Ectodermal cell (in vitro differentiated cells): ENCODE measurements around the gene ITIH3.

Experiments used
- H3K27ac ChIP-seq: 2 replicates; pipeline ENCODE4 v1.7.0; 2013; ENCODE audit warnings: mild to moderate bottlenecking, low read depth, low read length; ENCODE audit not compliant: insufficient read depth, poor library complexity, severe bottlenecking
- H3K27me3 ChIP-seq: 2 replicates; pipeline ENCODE4 v1.7.0; 2013; ENCODE audit warnings: mild to moderate bottlenecking, low read length; ENCODE audit not compliant: insufficient read depth, control insufficient read depth, poor library complexity, severe bottlenecking
- H3K36me3 ChIP-seq: one replicate; pipeline ENCODE4 v1.7.0; 2013; ENCODE audit warnings: low read length; ENCODE audit not compliant: control insufficient read depth, insufficient read depth
- H3K4me1 ChIP-seq: one replicate; pipeline ENCODE4 v1.7.0; 2013; ENCODE audit warnings: low read length; ENCODE audit not compliant: control insufficient read depth, insufficient read depth
- H3K4me3 ChIP-seq: 2 replicates; pipeline ENCODE4 v1.7.0; 2013; ENCODE audit warnings: low read depth, low read length, control low read depth; ENCODE audit not compliant: insufficient read depth
- H3K9me3 ChIP-seq: 2 replicates; pipeline ENCODE4 v1.7.0; 2013; ENCODE audit warnings: mild to moderate bottlenecking, low read length, moderate library complexity; ENCODE audit not compliant: control insufficient read depth
- WGBS, 2 experiments: methylation state at CpG; one replicate each; pipeline ENCODE4 v1.1.7; 2013; ENCODE audit warnings: missing lambda C conversion rate in 2 of 2; 5-methylcytosine and 5-hydroxymethylcytosine counted together

Gene ITIH3

DNA sequence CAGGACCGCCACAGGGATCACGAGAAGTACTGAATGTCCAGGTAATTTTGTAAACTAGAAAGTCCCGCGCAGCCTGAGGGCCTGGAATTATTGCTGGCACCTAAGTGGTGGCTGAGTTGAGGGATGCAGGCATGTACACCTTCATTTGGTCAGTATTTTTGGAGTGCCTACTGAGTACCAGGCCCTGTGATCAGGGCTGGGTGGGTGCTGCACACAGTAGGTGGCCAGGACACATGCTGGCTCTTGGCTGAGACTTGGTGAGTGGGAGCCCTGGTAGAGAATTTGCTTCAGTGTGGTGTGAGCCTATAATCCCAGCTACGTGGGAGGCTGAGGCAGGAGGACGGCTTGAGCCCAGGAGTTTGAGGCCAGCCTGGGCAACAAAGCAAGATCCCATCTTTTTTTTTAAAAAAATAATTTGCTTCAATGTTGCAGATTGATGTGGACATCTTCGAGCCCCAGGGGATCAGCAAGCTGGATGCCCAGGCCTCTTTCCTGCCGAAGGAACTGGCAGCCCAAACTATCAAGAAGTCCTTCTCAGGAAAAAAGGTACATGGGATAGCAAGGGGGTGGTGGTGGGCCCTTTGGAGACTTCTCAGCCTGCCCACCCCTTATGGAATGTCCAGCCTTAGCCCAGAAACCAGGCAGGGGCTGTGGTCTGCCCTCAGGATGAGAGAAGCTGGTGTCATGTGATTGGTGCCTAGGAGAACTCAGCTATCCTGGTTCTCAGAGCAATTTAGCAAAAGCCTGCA is 14.6 kb upstream of the ITIH3 start:
- Histone ChIP-seq H3K36me3 (no peaks in the 10 kb centered on the region), H3K4me3 (no peak overlapping the region), H3K27me3 (no peaks in the 10 kb centered on the region), H3K9me3 (no peaks in the 10 kb centered on the region), H3K27ac (no peak overlapping the region), H3K4me1 (no peaks in the 10 kb centered on the region)
- 92 to 95% methylated on average over 8 of the region's 8 CpGs for WGBS, 2 experiments

DNA sequence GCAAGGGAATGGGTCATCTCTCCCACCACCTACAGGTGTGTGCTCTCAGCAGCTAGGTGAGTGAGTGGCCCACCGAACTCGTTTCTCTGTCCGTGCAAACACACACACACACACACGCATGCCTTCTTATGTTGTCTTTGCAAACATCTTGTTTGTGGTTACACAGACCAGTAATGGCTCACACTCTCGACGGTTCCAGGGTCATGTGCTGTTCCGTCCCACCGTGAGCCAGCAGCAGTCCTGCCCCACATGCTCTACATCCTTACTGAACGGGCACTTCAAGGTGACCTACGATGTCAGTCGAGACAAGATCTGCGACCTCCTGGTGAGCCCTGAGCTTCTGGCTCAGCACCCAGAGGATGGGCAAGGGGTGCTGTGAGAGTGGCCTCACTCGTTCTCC is 12.9 kb upstream of the ITIH3 start:
- Histone ChIP-seq H3K36me3 (no peaks in the 10 kb centered on the region), H3K27me3 (no peaks in the 10 kb centered on the region), H3K4me3 (no peak overlapping the region), H3K9me3 (no peaks in the 10 kb centered on the region), H3K27ac (no peak overlapping the region), H3K4me1 (no peaks in the 10 kb centered on the region)
- WGBS, 2 experiments, result 88 to 90% methylated on average over 13 of the region's 13 CpGs

DNA sequence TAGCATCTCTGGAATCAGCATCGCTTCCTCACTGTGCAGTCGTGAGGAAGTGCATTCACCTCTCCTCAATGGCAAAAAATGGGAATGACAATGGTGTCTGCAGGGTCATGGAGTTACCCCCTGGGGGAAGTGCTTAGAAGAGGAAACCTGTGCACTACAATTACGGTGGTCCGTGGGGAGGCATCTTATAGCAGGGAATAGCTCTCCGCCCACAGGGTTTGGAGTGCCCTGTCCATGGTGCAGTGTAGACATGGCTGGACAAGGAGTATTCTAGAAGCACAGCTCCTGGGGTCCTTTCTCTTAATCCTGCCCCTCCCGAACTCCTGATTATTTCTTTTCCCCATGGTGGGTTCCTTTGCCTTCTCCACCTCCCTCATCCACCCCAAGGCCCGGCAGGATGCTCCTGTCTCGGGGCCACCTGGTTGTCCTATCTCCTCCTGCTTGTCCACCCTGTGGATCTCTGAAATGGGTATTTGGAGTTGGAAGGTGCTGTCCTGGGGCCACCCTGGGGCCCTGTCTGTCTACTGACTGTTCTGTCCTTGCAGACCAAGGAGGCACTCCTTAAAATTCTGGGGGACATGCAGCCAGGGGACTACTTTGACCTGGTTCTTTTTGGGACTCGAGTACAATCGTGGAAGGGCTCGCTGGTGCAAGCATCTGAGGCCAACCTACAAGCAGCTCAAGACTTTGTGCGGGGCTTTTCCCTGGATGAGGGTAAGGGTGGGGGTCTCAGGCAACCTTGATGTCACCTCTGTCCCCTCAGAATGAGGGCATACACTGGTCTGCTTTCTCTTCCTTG is 12.0 kb upstream of the ITIH3 start:
- WGBS, 2 experiments, result 77 to 79% methylated on average over 12 of the region's 12 CpGs
- no peaks in the 10 kb centered on the region for H3K27me3 ChIP-seq
- H3K9me3 ChIP-seq, result no peaks in the 10 kb centered on the region
- H3K36me3 ChIP-seq, result no peaks in the 10 kb centered on the region
- no peak overlapping the region for H3K27ac ChIP-seq
- no peaks in the 10 kb centered on the region for H3K4me1 ChIP-seq
- H3K4me3 ChIP-seq, result no peak overlapping the region

DNA sequence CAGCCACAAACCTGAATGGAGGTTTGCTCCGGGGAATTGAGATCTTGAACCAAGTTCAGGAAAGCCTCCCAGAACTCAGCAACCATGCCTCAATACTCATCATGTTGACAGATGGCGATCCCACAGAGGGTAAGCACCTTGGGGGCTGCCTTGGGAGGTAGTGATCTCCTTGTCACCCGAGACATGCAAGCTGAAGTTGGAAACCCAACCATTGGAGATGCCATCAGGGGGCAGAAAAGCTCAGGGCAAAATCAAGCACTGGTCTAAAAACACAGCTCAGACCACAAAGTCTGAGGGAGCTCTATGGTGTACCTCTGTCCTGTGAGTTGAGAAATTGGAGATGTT is 11.4 kb upstream of the ITIH3 start:
- no peaks in the 10 kb centered on the region for H3K9me3 ChIP-seq
- H3K4me1 ChIP-seq, result no peaks in the 10 kb centered on the region
- no peak overlapping the region for H3K4me3 ChIP-seq
- no peak overlapping the region for H3K27ac ChIP-seq
- 94 to 95% methylated on average over 3 of the region's 3 CpGs for WGBS, 2 experiments
- H3K36me3 ChIP-seq, result no peaks in the 10 kb centered on the region
- no peaks in the 10 kb centered on the region for H3K27me3 ChIP-seq

DNA sequence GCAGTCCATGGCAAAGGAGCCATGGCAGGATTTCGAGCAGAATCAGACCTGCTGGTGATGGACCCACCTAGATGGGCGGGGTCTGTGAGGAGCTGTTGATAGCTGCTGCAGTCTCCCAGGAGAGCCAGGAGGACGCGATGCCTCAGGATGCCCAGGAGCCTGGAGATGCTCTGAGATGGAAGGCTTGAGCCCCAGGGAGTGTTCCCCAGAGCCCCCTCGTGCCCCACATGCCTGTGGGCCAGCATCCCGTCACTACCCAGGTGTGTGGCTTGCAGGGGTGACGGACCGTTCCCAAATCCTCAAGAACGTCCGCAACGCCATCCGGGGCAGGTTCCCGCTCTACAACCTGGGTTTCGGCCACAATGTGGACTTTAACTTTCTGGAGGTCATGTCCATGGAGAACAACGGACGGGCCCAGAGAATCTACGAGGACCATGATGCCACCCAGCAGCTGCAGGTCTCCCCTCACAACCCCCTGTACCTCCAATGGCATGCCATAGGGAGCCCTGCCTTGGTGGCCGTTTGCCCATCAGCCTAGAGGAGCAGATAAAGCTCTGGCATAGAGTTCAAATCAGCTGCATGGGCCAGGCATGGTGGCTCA is 10.5 kb upstream of the ITIH3 start:
- no peak overlapping the region for H3K27ac ChIP-seq
- no peaks in the 10 kb centered on the region for H3K4me1 ChIP-seq
- 91 to 94% methylated on average over 18 of the region's 18 CpGs for WGBS, 2 experiments
- no peaks in the 10 kb centered on the region for H3K27me3 ChIP-seq
- H3K4me3 ChIP-seq, result no peak overlapping the region
- no peaks in the 10 kb centered on the region for H3K36me3 ChIP-seq
- no peaks in the 10 kb centered on the region for H3K9me3 ChIP-seq

DNA sequence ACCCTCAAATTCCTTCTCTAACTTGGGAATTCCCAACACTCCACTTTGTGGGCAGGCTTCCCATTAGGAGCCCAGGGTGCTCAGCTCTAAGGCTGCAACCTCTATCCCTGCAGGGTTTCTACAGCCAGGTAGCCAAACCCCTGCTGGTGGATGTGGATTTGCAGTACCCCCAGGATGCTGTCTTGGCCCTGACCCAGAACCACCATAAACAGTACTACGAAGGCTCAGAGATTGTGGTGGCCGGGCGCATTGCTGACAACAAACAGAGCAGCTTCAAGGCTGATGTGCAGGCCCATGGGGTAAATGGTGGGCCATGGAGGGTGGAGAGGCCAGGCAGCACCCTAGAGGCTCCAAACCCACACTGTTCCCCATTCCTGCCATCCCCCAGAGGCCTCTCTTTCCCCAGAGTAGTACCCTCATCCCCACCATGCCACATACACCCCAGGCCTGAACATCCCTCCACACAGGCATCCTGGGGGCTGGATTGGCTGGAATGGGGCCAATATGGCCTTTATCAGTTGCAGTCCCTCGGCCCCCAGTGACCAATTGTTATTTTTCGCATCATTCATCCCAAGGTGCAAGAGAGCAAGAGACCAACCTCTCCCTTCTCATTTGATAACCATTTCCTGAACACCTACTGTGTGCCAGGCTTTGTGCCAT is 9.5 kb upstream of the ITIH3 start:
- H3K9me3 ChIP-seq, result no peaks in the 10 kb centered on the region
- H3K36me3 ChIP-seq, result no peaks in the 10 kb centered on the region
- no peak overlapping the region for H3K4me3 ChIP-seq
- WGBS, 2 experiments, result 93 to 96% methylated on average over 5 of the region's 5 CpGs
- H3K27me3 ChIP-seq, result no peaks in the 10 kb centered on the region
- H3K27ac ChIP-seq, result no peak overlapping the region
- no peaks in the 10 kb centered on the region for H3K4me1 ChIP-seq

DNA sequence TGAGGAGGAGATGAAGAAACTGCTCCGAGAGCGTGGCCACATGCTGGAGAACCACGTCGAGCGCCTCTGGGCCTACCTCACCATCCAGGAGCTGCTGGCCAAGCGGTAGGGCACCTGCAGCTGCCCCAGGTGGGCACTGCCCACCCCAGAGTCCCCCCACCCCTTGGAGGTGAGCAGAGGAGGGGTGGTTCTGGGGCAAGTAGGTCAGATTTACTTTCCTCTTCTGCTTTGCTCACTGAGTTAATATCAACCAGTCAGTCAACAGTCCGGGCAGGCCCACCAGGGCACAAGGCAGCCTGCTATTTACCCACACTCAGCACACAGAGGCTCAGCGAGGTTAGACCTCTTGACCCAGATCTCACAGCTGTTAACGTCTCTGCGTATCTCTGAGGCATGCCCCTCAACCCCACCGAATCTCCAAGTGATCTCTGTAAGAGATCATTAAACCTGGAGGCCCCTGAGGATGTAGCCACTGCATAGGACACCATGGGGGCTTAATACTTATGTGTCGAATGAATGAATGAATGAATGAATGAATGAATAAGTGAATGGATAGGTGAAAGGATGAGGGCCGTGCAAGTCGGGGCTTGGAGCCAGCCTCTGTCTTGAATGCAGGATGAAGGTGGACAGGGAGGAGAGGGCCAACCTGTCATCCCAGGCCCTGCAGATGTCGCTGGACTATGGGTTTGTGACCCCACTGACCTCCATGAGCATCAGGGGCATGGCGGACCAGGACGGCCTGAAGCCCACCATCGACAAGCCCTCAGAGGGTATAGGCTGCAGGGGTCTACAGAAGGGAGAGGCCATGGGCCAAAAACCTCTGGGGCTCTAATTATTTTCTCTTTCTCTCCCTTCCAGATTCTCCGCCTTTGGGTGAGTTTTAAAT is 8.0 kb upstream of the ITIH3 start:
- Histone ChIP-seq H3K9me3 (no peaks in the 10 kb centered on the region), H3K27me3 (no peaks in the 10 kb centered on the region), H3K36me3 (no peaks in the 10 kb centered on the region), H3K27ac (no peak overlapping the region), H3K4me1 (no peaks in the 10 kb centered on the region), H3K4me3 (no peak overlapping the region)
- 94% methylated on average over 19 of the region's 19 CpGs for WGBS, 2 experiments

DNA sequence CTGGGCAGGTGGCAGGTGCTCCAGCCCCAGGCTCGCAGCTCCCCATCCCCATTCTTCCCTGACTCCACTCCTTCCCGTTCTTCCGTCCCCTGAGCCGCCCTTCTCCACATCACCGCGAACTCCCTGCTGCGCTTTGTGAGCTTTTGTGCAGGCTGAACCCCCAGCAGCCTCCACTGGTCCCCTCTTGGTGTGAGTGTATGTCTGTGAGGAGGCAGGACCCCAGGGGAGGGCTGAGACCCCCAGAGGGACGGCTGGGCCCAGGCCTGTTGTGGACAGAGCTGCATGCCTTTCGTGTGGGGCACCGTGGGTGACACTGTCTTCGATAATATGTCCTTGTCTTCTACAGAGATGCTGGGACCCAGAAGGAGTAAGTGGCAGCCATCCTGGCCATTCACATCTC is 7.3 kb upstream of the ITIH3 start:
- H3K9me3 ChIP-seq, result no peaks in the 10 kb centered on the region
- no peak overlapping the region for H3K4me3 ChIP-seq
- no peak overlapping the region for H3K27ac ChIP-seq
- no peaks in the 10 kb centered on the region for H3K36me3 ChIP-seq
- H3K27me3 ChIP-seq, result no peaks in the 10 kb centered on the region
- 86 to 88% methylated on average over 11 of the region's 11 CpGs for WGBS, 2 experiments
- no peaks in the 10 kb centered on the region for H3K4me1 ChIP-seq

DNA sequence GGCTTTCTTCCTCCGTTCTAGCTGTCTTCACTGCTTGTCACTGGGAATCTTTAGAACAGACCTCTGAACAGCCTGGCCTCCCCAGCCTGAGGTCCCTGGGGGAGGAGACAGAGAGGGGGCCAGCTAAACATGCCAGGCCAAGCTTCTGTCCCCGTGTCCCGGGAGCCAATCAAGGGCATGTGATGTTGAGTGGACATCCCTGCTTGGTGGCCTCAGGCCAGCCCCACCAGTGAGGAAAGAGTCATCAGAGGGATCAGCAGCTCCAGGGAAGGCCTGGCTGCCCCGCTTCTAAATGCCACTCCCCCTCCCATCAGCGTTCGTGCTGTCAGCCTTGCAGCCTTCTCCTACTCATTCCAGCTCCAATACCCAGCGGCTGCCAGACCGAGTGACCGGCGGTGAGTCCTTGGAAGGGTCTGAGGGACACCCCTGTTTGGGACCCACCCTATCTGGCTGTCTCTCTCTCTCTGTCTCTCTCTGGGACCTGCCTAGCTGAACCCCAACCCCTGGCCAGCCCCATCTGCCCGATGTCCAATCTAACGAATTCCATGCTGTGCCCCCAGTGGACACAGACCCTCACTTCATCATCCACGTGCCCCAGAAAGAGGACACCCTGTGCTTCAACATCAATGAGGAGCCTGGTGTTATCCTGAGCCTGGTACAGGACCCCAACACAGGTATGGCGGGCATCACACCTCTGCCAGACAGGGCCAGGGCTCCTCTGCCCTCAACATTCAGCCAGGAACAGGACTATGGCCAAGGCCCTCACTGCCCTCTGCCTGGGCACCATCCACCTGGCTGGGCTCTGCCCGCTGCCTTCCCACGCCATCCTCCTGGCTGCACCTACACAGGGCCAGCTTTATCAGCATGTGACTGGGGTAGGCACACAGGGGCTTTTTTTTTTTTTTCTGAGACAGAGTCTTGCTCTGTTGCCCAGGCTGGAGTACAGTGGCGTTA is 6.6 kb upstream of the ITIH3 start:
- Histone ChIP-seq H3K27me3 (no peaks in the 10 kb centered on the region), H3K27ac (no peak overlapping the region)
- WGBS, 2 experiments, result 87 to 89% methylated on average over 17 of the region's 17 CpGs

More for the DNA sequence above, 6.6 kb upstream of the ITIH3 start:
- H3K36me3 ChIP-seq, result no peaks in the 10 kb centered on the region
- no peaks in the 10 kb centered on the region for H3K9me3 ChIP-seq
- no peaks in the 10 kb centered on the region for H3K4me1 ChIP-seq
- no peak overlapping the region for H3K4me3 ChIP-seq
